A673 (cell line): ENCODE measurements around the gene MED27. TPM values are rescaled to one million over a fixed set of nuclear protein-coding genes. Genes with fewer than 3 reads are reported as not detected.

Experiments used
- BruUV-seq: library from RNA; stranded (reverse); fragments of 400-500 nt; replicated peaks from 2 replicates; lab custom pipeline; 2021; lab: Mats Ljungman, UMichigan
- CTCF ChIA-PET: fragments of 300-600 bp; sonication (Branson Sonifier 250); formaldehyde crosslinking; loops from one replicate; lab custom pipeline; 2022; ENCODE audit warnings: antibody characterized with exemption; lab: Charles Lee
- POLR2A ChIA-PET: fragments of 300-600 bp; sonication (Branson Sonifier 250); formaldehyde crosslinking; loops from one replicate; lab custom pipeline; 2022; ENCODE audit warnings: antibody characterized with exemption; ENCODE audit not compliant: low non-redundant PET; lab: Charles Lee
- DNase-seq: peaks from one replicate; pipeline ENCODE4 v3.0.0-alpha.2; 2015; ENCODE audit warnings: low spot score
- H3K27ac ChIP-seq: fragments of 200-600 bp; sonication (generic); 2 replicates; pipeline ENCODE4 v1.5.1; 2016; ENCODE audit warnings: mixed run types, low read depth, mild to moderate bottlenecking, mixed read lengths, antibody characterized with exemption, low read length; ENCODE audit not compliant: poor library complexity, severe bottlenecking
- H3K27me3 ChIP-seq: fragments of 200-600 bp; sonication (generic); replicated peaks from 2 replicates; pipeline ENCODE4 v1.6.1; 2017; ENCODE audit warnings: mixed run types, low read depth, mild to moderate bottlenecking, mixed read lengths, antibody characterized with exemption, low read length; ENCODE audit not compliant: insufficient read depth, poor library complexity
- H3K36me3 ChIP-seq: fragments of 200-600 bp; sonication (generic); 2 replicates; pipeline ENCODE4 v1.6.1; 2016; ENCODE audit warnings: mixed run types, mild to moderate bottlenecking, mixed read lengths, antibody characterized with exemption, low read length; ENCODE audit not compliant: insufficient read depth, poor library complexity, severe bottlenecking
- H3K4me1 ChIP-seq: fragments of 200-600 bp; sonication (generic); 2 replicates; pipeline ENCODE4 v1.6.1; 2017; ENCODE audit warnings: mixed run types, mild to moderate bottlenecking, mixed read lengths, antibody characterized with exemption, low read length; ENCODE audit not compliant: insufficient read depth, poor library complexity, severe bottlenecking
- H3K4me3 ChIP-seq: fragments of 200-600 bp; sonication (generic); 2 replicates; pipeline ENCODE4 v1.5.1; 2016; ENCODE audit warnings: low read depth, mixed run types, mild to moderate bottlenecking, mixed read lengths, low read length; ENCODE audit not compliant: poor library complexity, severe bottlenecking
- H3K9me3 ChIP-seq: fragments of 200-600 bp; sonication (generic); 2 replicates; pipeline ENCODE4 v1.6.1; 2016; ENCODE audit warnings: mixed run types, low read depth, mild to moderate bottlenecking, mixed read lengths, antibody characterized with exemption, low read length; ENCODE audit not compliant: poor library complexity, severe bottlenecking
- EZH2 ChIP-seq: fragments of 200-600 bp; sonication (generic); IDR thresholded peaks from 2 replicates; pipeline ENCODE4 v1.6.1; 2017; ENCODE audit warnings: borderline replicate concordance, low read depth, mild to moderate bottlenecking, mixed read lengths, antibody characterized with exemption, low read length; ENCODE audit not compliant: poor library complexity, severe bottlenecking
- intact Hi-C: fragments of 100-400 bp; cut with micrococcal nuclease; formaldehyde crosslinking; loops from one replicate; pipeline ENCODE4 v1.10.0; 2022; ENCODE audit not compliant: unreplicated experiment
- total RNA-seq: library from RNA; stranded (reverse); gene quantifications from 2 replicates; pipeline ENCODE4 v1.2.3, GENCODE V29; 2021
- TF ChIP-seq, protein P1 (sequence below): fragments of 300-800, 200-600 bp; sonication (generic); conservative IDR thresholded peaks from 2 replicates; pipeline ENCODE4 v1.5.1; 2017; ENCODE audit warnings: low read depth, mild to moderate bottlenecking, antibody characterized with exemption, low read length, moderate library complexity, mixed read lengths

The MED27 gene
- total RNA-seq, 1 experiment from 2014 or later: 45.4 TPM

GRCh38 chr9:131889437-131890251 lies 190.0 kb downstream of the MED27 start:
- CTCF ChIA-PET: no interaction called here

GRCh38 chr9:131888923-131889322 lies 190.7 kb downstream of the MED27 start:
- Histone ChIP-seq H3K9me3 (no peaks in the 10 kb centered on the region), H3K36me3 (no peaks in the 10 kb centered on the region), H3K27ac (no peak overlapping the region), H3K4me3 (no peak overlapping the region), H3K4me1 (no peaks in the 10 kb centered on the region), H3K27me3 (no peaks in the 10 kb centered on the region)
- intact Hi-C loops: no loop called here
- no peak for TF ChIP-seq EZH2
- TF ChIP-seq, protein P1, sequence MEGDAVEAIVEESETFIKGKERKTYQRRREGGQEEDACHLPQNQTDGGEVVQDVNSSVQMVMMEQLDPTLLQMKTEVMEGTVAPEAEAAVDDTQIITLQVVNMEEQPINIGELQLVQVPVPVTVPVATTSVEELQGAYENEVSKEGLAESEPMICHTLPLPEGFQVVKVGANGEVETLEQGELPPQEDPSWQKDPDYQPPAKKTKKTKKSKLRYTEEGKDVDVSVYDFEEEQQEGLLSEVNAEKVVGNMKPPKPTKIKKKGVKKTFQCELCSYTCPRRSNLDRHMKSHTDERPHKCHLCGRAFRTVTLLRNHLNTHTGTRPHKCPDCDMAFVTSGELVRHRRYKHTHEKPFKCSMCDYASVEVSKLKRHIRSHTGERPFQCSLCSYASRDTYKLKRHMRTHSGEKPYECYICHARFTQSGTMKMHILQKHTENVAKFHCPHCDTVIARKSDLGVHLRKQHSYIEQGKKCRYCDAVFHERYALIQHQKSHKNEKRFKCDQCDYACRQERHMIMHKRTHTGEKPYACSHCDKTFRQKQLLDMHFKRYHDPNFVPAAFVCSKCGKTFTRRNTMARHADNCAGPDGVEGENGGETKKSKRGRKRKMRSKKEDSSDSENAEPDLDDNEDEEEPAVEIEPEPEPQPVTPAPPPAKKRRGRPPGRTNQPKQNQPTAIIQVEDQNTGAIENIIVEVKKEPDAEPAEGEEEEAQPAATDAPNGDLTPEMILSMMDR: no peak
- BruUV-seq: no TSS peak
- ChIA-PET POLR2A (no interaction called here), CTCF (no interaction called here)
- no peak for DNase-seq

More at GRCh38 chr9:131889437-131890251, 190.0 kb downstream of the MED27 start:
- BruUV-seq: no TSS peak
- no peak overlapping the region for H3K4me3 ChIP-seq
- no peak for TF ChIP-seq EZH2
- TF ChIP-seq, protein P1: no peak
- H3K36me3 ChIP-seq: no peaks in the 10 kb centered on the region
- intact Hi-C loops: no loop called here
- POLR2A ChIA-PET: no interaction called here
- DNase-seq: no peak
- no peaks in the 10 kb centered on the region for H3K4me1 ChIP-seq
- H3K9me3 ChIP-seq: no peaks in the 10 kb centered on the region
- H3K27ac ChIP-seq: no peak overlapping the region
- no peaks in the 10 kb centered on the region for H3K27me3 ChIP-seq

GRCh38 chr9:131887680-131888079 lies 192.0 kb downstream of the MED27 start:
- TF ChIP-seq, protein P1: no peak
- TF ChIP-seq EZH2: no peak
- no peaks in the 10 kb centered on the region for H3K36me3 ChIP-seq
- no peaks in the 10 kb centered on the region for H3K9me3 ChIP-seq
- POLR2A ChIA-PET: no interaction called here
- H3K27ac ChIP-seq: no peak overlapping the region
- no peak overlapping the region for H3K4me3 ChIP-seq
- no peaks in the 10 kb centered on the region for H3K4me1 ChIP-seq
- intact Hi-C loops: no loop called here
- CTCF ChIA-PET: no interaction called here
- BruUV-seq: no TSS peak
- no peak for DNase-seq
- no peaks in the 10 kb centered on the region for H3K27me3 ChIP-seq
